Measurements from ENCODE around the gene PPHLN1. TPM values are rescaled to one million over a fixed set of nuclear protein-coding genes. Genes with fewer than 3 reads are reported as not detected.

The PPHLN1 gene
- total RNA-seq, 2 experiments from 2014 or later = 76.5 to 76.9 TPM

GRCh38 chr12:42469355-42470175 lies 143.6 kb downstream of the PPHLN1 start:
- ChIA-PET CTCF (interaction anchor here (2.4 kb wide), 1 partner anchor 13 kb away, joined by 8 read pairs; no protein-coding TSS in a partner anchor), POLR2A (no interaction called here)

- POLR2A ChIA-PET = no interaction called here
- CTCF ChIA-PET = interaction anchor here (0.7 kb wide), 1 partner anchor 77 kb away, joined by 3 read pairs; no protein-coding TSS in a partner anchor
Observed at GRCh38 chr12:42472376-42472775, 146.4 kb downstream of the PPHLN1 start.

GRCh38 chr12:42473130-42473529 lies 147.2 kb downstream of the PPHLN1 start:
- CTCF ChIA-PET = interaction anchor here (0.7 kb wide), 1 partner anchor 78 kb away, joined by 3 read pairs; no protein-coding TSS in a partner anchor
- POLR2A ChIA-PET = no interaction called here

GRCh38 chr12:42473561-42473960 lies 147.6 kb downstream of the PPHLN1 start:
- POLR2A ChIA-PET = no interaction called here
- CTCF ChIA-PET = no interaction called here

- POLR2A ChIA-PET = no interaction called here
- CTCF ChIA-PET = no interaction called here
Observed at GRCh38 chr12:42474391-42474790, 148.4 kb downstream of the PPHLN1 start.

- ChIA-PET CTCF (no interaction called here), POLR2A (no interaction called here)
Observed at GRCh38 chr12:42475106-42475505, 149.1 kb downstream of the PPHLN1 start.

- ChIA-PET POLR2A (no interaction called here), CTCF (no interaction called here)
Observed at GRCh38 chr12:42477941-42478340, 152.0 kb downstream of the PPHLN1 start.

- CTCF ChIA-PET = no interaction called here
Observed at GRCh38 chr12:42481368-42481767, 155.4 kb downstream of the PPHLN1 start.

GRCh38 chr12:42482041-42482747 lies 156.2 kb downstream of the PPHLN1 start:
- CTCF ChIA-PET = interaction anchor here (0.9 to 1.9 kb wide), 2 partner anchors 12 to 93 kb away, joined by 4 to 8 read pairs; no protein-coding TSS in a partner anchor
- POLR2A ChIA-PET = no interaction called here

More at GRCh38 chr12:42481368-42481767, 155.4 kb downstream of the PPHLN1 start:
- POLR2A ChIA-PET = no interaction called here

- ChIA-PET POLR2A (interaction anchor here (0.7 kb wide), 1 partner anchor 89 kb away, joined by 12 read pairs; no protein-coding TSS in a partner anchor), CTCF (interaction anchor here (0.6 to 1.9 kb wide), 8 partner anchors 13 to 268 kb away, joined by 3 to 8 read pairs (median 4); no protein-coding TSS in a partner anchor)
Observed at GRCh38 chr12:42482748-42483520, 157.0 kb downstream of the PPHLN1 start.

- ChIA-PET POLR2A (interaction anchor here (0.7 kb wide), 1 partner anchor 88 kb away, joined by 12 read pairs; no protein-coding TSS in a partner anchor), CTCF (interaction anchor here (0.7 to 1.9 kb wide), 6 partner anchors 13 to 268 kb away, joined by 3 to 8 read pairs (median 4); no protein-coding TSS in a partner anchor)
Observed at GRCh38 chr12:42483521-42483790, 157.5 kb downstream of the PPHLN1 start.

- ChIA-PET CTCF (interaction anchor here (0.7 kb wide), 1 partner anchor 153 kb away, joined by 5 read pairs; no protein-coding TSS in a partner anchor), POLR2A (interaction anchor here (0.5 kb wide), 1 partner anchor 59 kb away, joined by 5 read pairs; no protein-coding TSS in a partner anchor)
Observed at GRCh38 chr12:42484996-42485395, 159.0 kb downstream of the PPHLN1 start.

- POLR2A ChIA-PET = no interaction called here
- CTCF ChIA-PET = interaction anchor here (0.5 kb wide), 1 partner anchor 274 kb away, joined by 3 read pairs; no protein-coding TSS in a partner anchor
Observed at GRCh38 chr12:42485823-42486222, 159.9 kb downstream of the PPHLN1 start.

- ChIA-PET CTCF (no interaction called here), POLR2A (no interaction called here)
Observed at GRCh38 chr12:42486407-42486806, 160.4 kb downstream of the PPHLN1 start.

GRCh38 chr12:42490261-42490842 lies 164.4 kb downstream of the PPHLN1 start:
- CTCF ChIA-PET = interaction anchor here (0.7 kb wide), 1 partner anchor 466 kb away, joined by 3 read pairs; no protein-coding TSS in a partner anchor
- POLR2A ChIA-PET = no interaction called here

All from activated CD8-positive, alpha-beta memory T cell treated with anti-CD3 and anti-CD28 coated beads for 36 hours (primary cell).